ENCODE results near the gene SCAMP5. TPM values are rescaled to one million over a fixed set of nuclear protein-coding genes. Genes with fewer than 3 reads are reported as not detected.

SCAMP5 gene
- total and polyA plus RNA-seq, 2 of the 4 experiments (the other 2 are of a cell fraction) = 0.36 to 1.6 TPM

GRCh38 chr15:75036212-75036616 lies 40.9 kb downstream of the SCAMP5 start:
- ATAC-seq (ENCODE audit: low read depth) (no peak), DNase-seq (no peak)
- H3K4ac ChIP-seq (ENCODE audit: low read depth, low read length) = no peak overlapping the region
- H3K79me1 ChIP-seq (ENCODE audit: low read depth in 1 of 2, low read length in 2 of 2) = peaks cover 5 to 7% of the 10 kb centered on the region in 2 experiments; a peak in 1 of 4 replicates
- H3K27ac ChIP-seq (ENCODE audit: insufficient read depth, low read length) = no peak overlapping the region
- H3K14ac ChIP-seq (replicated peaks; ENCODE audit: low read depth, low read length) = no peak overlapping the region
- no peak overlapping the region for H2AK9ac ChIP-seq (replicated peaks; ENCODE audit: low read depth, low read length, poor library complexity)
- H3K23ac ChIP-seq (ENCODE audit: low read depth, low read length) = no peak overlapping the region
- no peak overlapping the region for H3K9ac ChIP-seq (ENCODE audit: low read depth, low read length)
- BruUV-seq (replicated peaks) = no TSS peak
- H2AK5ac ChIP-seq (ENCODE audit: low read depth, low read length) = no peak overlapping the region
- no peaks in the 10 kb centered on the region for H4K20me1 ChIP-seq (ENCODE audit: insufficient read depth, low read length)
- no peaks in the 10 kb centered on the region for H3K36me3 ChIP-seq (ENCODE audit: control insufficient read depth, insufficient read depth, low read length)
- peaks cover 2% of the 10 kb centered on the region; the same call in 1 of the 2 replicates for H3K4me1 ChIP-seq (ENCODE audit: control insufficient read depth, insufficient read depth, low read length)
- H3K56ac ChIP-seq (ENCODE audit: extremely low read depth, insufficient read depth, low read length) = no peak overlapping the region
- no CpG with 5 or more reads among the region's 2 CpGs for WGBS, 2 experiments (ENCODE audit: extremely low coverage in 2 of 2, insufficient read length in 1 of 2)
- no peaks in the 10 kb centered on the region for H3K9me1 ChIP-seq (ENCODE audit: insufficient read depth, low read length)
- no peak overlapping the region for H3K18ac ChIP-seq (ENCODE audit: low read depth, low read length)
- TF ChIP-seq CEBPB (IDR thresholded peaks at IDR 0.05; ENCODE audit: low read depth, low read length) = no peak
- no peak for TF ChIP-seq NFE2L2 (IDR thresholded peaks at IDR 0.05; ENCODE audit: low read depth, low read length)
- no peak for TF ChIP-seq RCOR1 (IDR thresholded peaks at IDR 0.05; ENCODE audit: insufficient replicate concordance, low read length)
- no peak for TF ChIP-seq FOS (IDR thresholded peaks at IDR 0.05; ENCODE audit: low read depth, low read length)
- TF ChIP-seq RAD21 (IDR thresholded peaks at IDR 0.05; ENCODE audit: low read length) = no peak
- no peak for TF ChIP-seq ELK1 (IDR thresholded peaks at IDR 0.05; ENCODE audit: borderline replicate concordance, low read depth, low read length)
- no peak for TF ChIP-seq CTCF (conservative IDR thresholded peaks at IDR 0.05; ENCODE audit: low read depth, low read length)
- TF ChIP-seq CHD1 (IDR thresholded peaks at IDR 0.05; ENCODE audit: low read depth, low read length) = no peak
- TF ChIP-seq MAZ (IDR thresholded peaks at IDR 0.05; ENCODE audit: borderline replicate concordance, low read depth, low read length) = no peak
- TF ChIP-seq MXI1 (IDR thresholded peaks at IDR 0.05; ENCODE audit: borderline replicate concordance, low read depth, low read length) = no peak
- no peak for TF ChIP-seq MAFK (IDR thresholded peaks at IDR 0.05; ENCODE audit: low read depth, low read length)
- no peak for TF ChIP-seq POLR2A (IDR thresholded peaks at IDR 0.05; ENCODE audit: low read depth, low read length)
- no peak for TF ChIP-seq BHLHE40 (IDR thresholded peaks at IDR 0.05; ENCODE audit: low read depth, low read length)
- no peak for TF ChIP-seq SMC3 (IDR thresholded peaks at IDR 0.05; ENCODE audit: low read depth, low read length)
- no peak for TF ChIP-seq USF2 (IDR thresholded peaks at IDR 0.05; ENCODE audit: low read depth, low read length)
- TF ChIP-seq RFX5 (IDR thresholded peaks at IDR 0.05; ENCODE audit: low read depth, low read length) = no peak
- H3K4me2 ChIP-seq (ENCODE audit: low read depth, low read length) = no peak overlapping the region
- dilution Hi-C loops (cut with HindIII; ENCODE audit: low sequenced_read_pairs, unreplicated experiment) = no loop called here
- no peak overlapping the region for H3K4me3 ChIP-seq (ENCODE audit: insufficient read depth, low read depth, low read length)
- no peak overlapping the region for H4K8ac ChIP-seq (ENCODE audit: low read depth in 2 of 2, low read length in 2 of 2)
- H2BK120ac ChIP-seq (ENCODE audit: low read depth, low read length) = no peak overlapping the region
- intact Hi-C loops (cut with micrococcal nuclease) = no loop called here
- H3K27me3 ChIP-seq (ENCODE audit: control insufficient read depth, insufficient read depth, low read length) = no peaks in the 10 kb centered on the region
- no peak overlapping the region for H4K5ac ChIP-seq (ENCODE audit: low read depth, low read length)
- no peak overlapping the region for H4K91ac ChIP-seq (ENCODE audit: insufficient read depth, low read depth, low read length)
- no peaks in the 10 kb centered on the region for H3K9me3 ChIP-seq (ENCODE audit: control insufficient read depth, insufficient read depth, low read length)
- in situ Hi-C loops (cut with MboI; ENCODE audit: low sequenced_read_pairs) = no loop called here
- H2BK15ac ChIP-seq (ENCODE audit: low read depth, low read length) = no peak overlapping the region
- CTCF ChIA-PET = no interaction called here
- no peak overlapping the region for H2BK20ac ChIP-seq (ENCODE audit: low read depth, low read length)
- H2BK5ac ChIP-seq (ENCODE audit: low read depth, low read length, poor library complexity, severe bottlenecking) = no peak overlapping the region
- H2AFZ ChIP-seq (replicated peaks; ENCODE audit: low read length, poor library complexity) = no peak overlapping the region
- POLR2A ChIA-PET (ENCODE audit: unreplicated experiment) = no interaction called here
